WI38 (cell line): Measurements from ENCODE around the gene PDE8A.

Experiments
- H3K4me3 ChIP-seq: 2 replicates; pipeline ENCODE4 v1.5.1; 2011; ENCODE audit warnings: low read depth, mild to moderate bottlenecking, control low read depth, low read length
- CTCF ChIP-seq: IDR thresholded peaks from 2 replicates; pipeline ENCODE4 v1.5.1; 2012; ENCODE audit warnings: low read depth, mild to moderate bottlenecking, control low read depth, low read length

PDE8A gene

GRCh38 chr15:85116925-85117646 lies 135.4 kb downstream of the PDE8A start:
- H3K4me3 ChIP-seq = no peak overlapping the region
- TF ChIP-seq CTCF = no peak

GRCh38 chr15:85118173-85118572 lies 136.5 kb downstream of the PDE8A start:
- no peak for TF ChIP-seq CTCF
- H3K4me3 ChIP-seq = no peak overlapping the region

- no peak for TF ChIP-seq CTCF
- H3K4me3 ChIP-seq = no peak overlapping the region
These were observed 136.9 kb downstream of the PDE8A start for GRCh38 chr15:85118581-85118980.

GRCh38 chr15:85120351-85121113 lies 138.9 kb downstream of the PDE8A start:
- TF ChIP-seq CTCF = no peak
- H3K4me3 ChIP-seq = no peak overlapping the region

GRCh38 chr15:85124173-85124572 lies 142.5 kb downstream of the PDE8A start:
- no peak for TF ChIP-seq CTCF
- no peak overlapping the region for H3K4me3 ChIP-seq

GRCh38 chr15:85125056-85125661 lies 143.5 kb downstream of the PDE8A start:
- no peak for TF ChIP-seq CTCF
- no peak overlapping the region for H3K4me3 ChIP-seq

GRCh38 chr15:85128621-85129020 lies 147.0 kb downstream of the PDE8A start:
- H3K4me3 ChIP-seq = no peak overlapping the region
- no peak for TF ChIP-seq CTCF
